ENCODE data around the gene MAP3K14. TPM values are rescaled to one million over a fixed set of nuclear protein-coding genes. Genes with fewer than 3 reads are reported as not detected.

Gene MAP3K14
- total RNA-seq, 2 donors from 2014 or later = 4.6 to 5.5 TPM

DNA sequence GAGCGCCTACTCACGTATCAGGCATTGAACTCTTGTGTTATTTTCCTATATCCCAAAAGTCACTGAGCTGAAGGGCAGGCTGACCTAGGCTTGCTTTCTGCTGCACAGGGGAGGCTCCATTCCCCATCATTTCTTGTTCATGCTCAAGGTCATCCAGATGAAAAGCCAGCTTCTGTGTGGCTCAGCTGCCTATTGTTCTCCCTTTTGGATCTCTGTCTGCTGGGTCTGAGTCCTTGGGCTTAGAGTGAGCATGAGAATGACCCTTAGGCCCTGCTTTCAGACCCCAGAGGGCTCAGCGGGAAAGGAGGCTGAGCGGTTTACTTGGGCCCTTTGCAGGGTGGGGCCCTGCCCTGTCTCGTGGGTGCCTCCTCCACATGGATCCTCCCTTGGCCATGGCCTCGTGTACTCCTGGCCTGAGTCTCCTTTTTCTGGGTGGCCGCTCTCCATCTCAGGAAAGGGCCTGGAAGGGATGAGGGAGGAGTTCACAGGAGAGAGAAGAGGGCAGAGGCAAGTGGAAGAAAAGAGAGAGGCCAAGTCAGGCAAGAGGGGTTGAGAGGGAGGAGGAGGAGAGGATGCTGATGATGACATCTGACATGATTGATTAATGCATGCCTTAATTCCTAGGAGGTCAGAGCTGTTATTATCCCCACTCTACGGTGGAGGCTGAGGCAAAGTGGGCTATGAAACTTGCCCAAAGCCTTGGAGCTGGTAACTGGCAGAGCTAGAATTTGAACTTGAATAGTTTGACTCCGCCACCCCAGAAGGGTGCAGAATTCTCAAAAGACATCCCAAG, 19.8 kb upstream of the MAP3K14 start:
- Histone ChIP-seq H3K4me1 (ENCODE audit: control insufficient read depth, insufficient read depth, low read length) (peaks cover 13% of the 10 kb centered on the region), H3K4me3 (ENCODE audit: low read length) (no peak overlapping the region), H3K36me3 (ENCODE audit: control insufficient read depth, insufficient read depth, low read length) (no peaks in the 10 kb centered on the region), H3K27me3 (ENCODE audit: control insufficient read depth, insufficient read depth, low read length, poor library complexity, severe bottlenecking) (no peaks in the 10 kb centered on the region), H3K9ac (ENCODE audit: extremely low read depth, low read length, poor library complexity, severe bottlenecking) (no peak overlapping the region), H3K9me3 (ENCODE audit: control insufficient read depth, low read length) (no peaks in the 10 kb centered on the region), H3K27ac (ENCODE audit: low read depth, low read length) (no peak overlapping the region)
- peaks cover 39% of the 10 kb centered on the region for H3K4me1 Mint-ChIP-seq
- H3K9me3 Mint-ChIP-seq = no peaks in the 10 kb centered on the region
- H3K27ac Mint-ChIP-seq = no peak overlapping the region
- DNase-seq = no peak
- WGBS, 2 experiments (ENCODE audit: insufficient coverage in 1 of 2, insufficient read length in 1 of 2) = 93 to 95% methylated on average over 5 to 9 of the region's 9 CpGs
- TF ChIP-seq, protein P1, sequence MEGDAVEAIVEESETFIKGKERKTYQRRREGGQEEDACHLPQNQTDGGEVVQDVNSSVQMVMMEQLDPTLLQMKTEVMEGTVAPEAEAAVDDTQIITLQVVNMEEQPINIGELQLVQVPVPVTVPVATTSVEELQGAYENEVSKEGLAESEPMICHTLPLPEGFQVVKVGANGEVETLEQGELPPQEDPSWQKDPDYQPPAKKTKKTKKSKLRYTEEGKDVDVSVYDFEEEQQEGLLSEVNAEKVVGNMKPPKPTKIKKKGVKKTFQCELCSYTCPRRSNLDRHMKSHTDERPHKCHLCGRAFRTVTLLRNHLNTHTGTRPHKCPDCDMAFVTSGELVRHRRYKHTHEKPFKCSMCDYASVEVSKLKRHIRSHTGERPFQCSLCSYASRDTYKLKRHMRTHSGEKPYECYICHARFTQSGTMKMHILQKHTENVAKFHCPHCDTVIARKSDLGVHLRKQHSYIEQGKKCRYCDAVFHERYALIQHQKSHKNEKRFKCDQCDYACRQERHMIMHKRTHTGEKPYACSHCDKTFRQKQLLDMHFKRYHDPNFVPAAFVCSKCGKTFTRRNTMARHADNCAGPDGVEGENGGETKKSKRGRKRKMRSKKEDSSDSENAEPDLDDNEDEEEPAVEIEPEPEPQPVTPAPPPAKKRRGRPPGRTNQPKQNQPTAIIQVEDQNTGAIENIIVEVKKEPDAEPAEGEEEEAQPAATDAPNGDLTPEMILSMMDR (conservative IDR thresholded peaks at IDR 0.05) = no peak
- no peaks in the 10 kb centered on the region for H3K36me3 Mint-ChIP-seq (ENCODE audit: low read depth)
- no peak overlapping the region for H3K4me3 Mint-ChIP-seq
- peaks cover 60% of the 10 kb centered on the region for H3K27me3 Mint-ChIP-seq (ENCODE audit: insufficient read depth)

- Mint-ChIP-seq H3K27ac (no peak overlapping the region), H3K9me3 (no peaks in the 10 kb centered on the region), H3K4me3 (no peak overlapping the region), H3K36me3 (ENCODE audit: low read depth) (no peaks in the 10 kb centered on the region), H3K27me3 (ENCODE audit: insufficient read depth) (peaks cover 64% of the 10 kb centered on the region), H3K4me1 (peaks cover 36% of the 10 kb centered on the region)
- TF ChIP-seq, protein P1 (conservative IDR thresholded peaks at IDR 0.05) = no peak
- H3K9ac ChIP-seq (ENCODE audit: extremely low read depth, low read length, poor library complexity, severe bottlenecking) = no peak overlapping the region
- H3K4me1 ChIP-seq (ENCODE audit: control insufficient read depth, insufficient read depth, low read length) = peaks cover 11% of the 10 kb centered on the region
- no peaks in the 10 kb centered on the region for H3K9me3 ChIP-seq (ENCODE audit: control insufficient read depth, low read length)
- no peak overlapping the region for H3K4me3 ChIP-seq (ENCODE audit: low read length)
- no peak overlapping the region for H3K27ac ChIP-seq (ENCODE audit: low read depth, low read length)
- WGBS, 2 experiments (ENCODE audit: insufficient coverage in 1 of 2, insufficient read length in 1 of 2) = 87% methylated on average over 4 to 5 of the region's 5 CpGs
- H3K36me3 ChIP-seq (ENCODE audit: control insufficient read depth, insufficient read depth, low read length) = no peaks in the 10 kb centered on the region
- no peak for DNase-seq
- no peaks in the 10 kb centered on the region for H3K27me3 ChIP-seq (ENCODE audit: control insufficient read depth, insufficient read depth, low read length, poor library complexity, severe bottlenecking)
Observed at GRCh38 chr17:45335721-45336120, 18.9 kb upstream of the MAP3K14 start.

DNA sequence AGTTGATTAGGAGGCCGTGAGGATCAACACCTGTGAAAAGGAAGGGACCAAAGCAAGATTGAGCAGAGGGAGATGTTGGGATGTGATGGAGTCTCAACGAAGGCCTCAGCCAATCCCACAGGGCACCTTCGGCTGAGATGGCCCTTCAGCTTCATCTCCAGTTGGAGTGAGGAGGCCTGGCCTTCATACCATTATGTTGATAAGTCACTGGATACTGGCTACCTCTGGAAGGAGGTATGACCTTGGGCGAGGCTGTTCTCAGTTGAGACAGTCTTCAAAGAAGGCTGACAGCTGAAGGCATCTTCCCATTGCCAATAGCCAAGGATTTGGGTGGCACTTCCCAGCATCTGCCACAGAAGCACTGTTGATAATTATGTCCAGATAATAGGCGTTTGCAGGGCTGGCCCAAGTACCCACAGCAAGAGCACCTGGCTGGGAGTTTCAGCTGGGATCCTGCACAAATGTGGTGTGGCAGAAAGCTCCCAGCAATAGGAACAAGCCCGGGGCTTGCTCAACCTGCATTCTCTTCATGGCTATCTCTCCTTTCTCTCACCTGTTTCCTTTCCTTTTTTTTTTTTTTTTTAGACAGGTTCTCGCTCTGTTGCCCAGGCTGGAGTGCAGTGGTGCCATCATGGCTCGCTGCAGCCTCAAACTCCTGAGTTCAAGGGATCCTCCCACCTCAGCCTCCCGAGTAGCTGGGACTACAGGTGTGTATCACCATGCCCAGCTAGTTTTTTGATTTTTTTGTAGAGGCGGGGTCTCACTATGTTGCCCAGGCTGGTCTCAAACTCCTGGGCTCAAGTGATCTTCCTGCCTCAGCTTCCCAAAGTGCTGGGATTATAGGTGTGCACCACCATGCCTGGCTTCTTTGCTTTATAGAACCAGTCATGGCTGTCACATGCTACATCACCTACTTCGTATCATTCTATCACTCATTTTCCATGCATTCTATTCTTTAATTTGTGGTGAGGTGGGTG, 18.2 kb upstream of the MAP3K14 start:
- DNase-seq = no peak
- Histone ChIP-seq H3K9me3 (ENCODE audit: control insufficient read depth, low read length) (no peaks in the 10 kb centered on the region), H3K27ac (ENCODE audit: low read depth, low read length) (no peak overlapping the region), H3K9ac (ENCODE audit: extremely low read depth, low read length, poor library complexity, severe bottlenecking) (no peak overlapping the region), H3K4me3 (ENCODE audit: low read length) (no peak overlapping the region), H3K36me3 (ENCODE audit: control insufficient read depth, insufficient read depth, low read length) (no peaks in the 10 kb centered on the region), H3K4me1 (ENCODE audit: control insufficient read depth, insufficient read depth, low read length) (peaks cover 11% of the 10 kb centered on the region), H3K27me3 (ENCODE audit: control insufficient read depth, insufficient read depth, low read length, poor library complexity, severe bottlenecking) (no peaks in the 10 kb centered on the region)
- no peaks in the 10 kb centered on the region for H3K36me3 Mint-ChIP-seq (ENCODE audit: low read depth)
- peak overlapping the region; percentile 6 for H3K27ac Mint-ChIP-seq
- H3K4me1 Mint-ChIP-seq = peaks cover 36% of the 10 kb centered on the region
- H3K4me3 Mint-ChIP-seq = no peak overlapping the region
- WGBS, 2 experiments (ENCODE audit: insufficient coverage in 1 of 2, insufficient read length in 1 of 2) = 82 to 88% methylated on average over 9 to 10 of the region's 11 CpGs
- peaks cover 60% of the 10 kb centered on the region for H3K27me3 Mint-ChIP-seq (ENCODE audit: insufficient read depth)
- TF ChIP-seq, protein P1 (conservative IDR thresholded peaks at IDR 0.05) = no peak
- H3K9me3 Mint-ChIP-seq = no peaks in the 10 kb centered on the region
